GM18505 (cell line): ENCODE results near the gene S100A8.

ENCODE experiments used
- ATAC-seq: cut with Tn5 transposase; IDR thresholded peaks from one replicate; pipeline ENCODE4 v1.9.1; 2021; ENCODE audit not compliant: unreplicated experiment
- POLR2A ChIP-seq: IDR thresholded peaks from 4 replicates; pipeline ENCODE4 v1.6.1; 2011; ENCODE audit warnings: borderline replicate concordance; ENCODE audit not compliant: insufficient read depth, insufficient read length; ENCODE audit errors: extremely low read depth

Gene S100A8

GRCh38 chr1:153357853-153358690 lies 32.8 kb downstream of the S100A8 start, which contains the start of gene S100A9:
Gene S100A9, plus strand, starts transcription at chr1:153357854. Its CDS starts 430 bp downstream, at chr1:153358284.
- ATAC-seq: no peak

GRCh38 chr1:153357076-153357852 lies 33.6 kb downstream of the S100A8 start:
- no peak for TF ChIP-seq POLR2A
- ATAC-seq: no peak

More at GRCh38 chr1:153357853-153358690, 32.8 kb downstream of the S100A8 start, which contains the start of gene S100A9:
- TF ChIP-seq POLR2A: no peak

DNA sequence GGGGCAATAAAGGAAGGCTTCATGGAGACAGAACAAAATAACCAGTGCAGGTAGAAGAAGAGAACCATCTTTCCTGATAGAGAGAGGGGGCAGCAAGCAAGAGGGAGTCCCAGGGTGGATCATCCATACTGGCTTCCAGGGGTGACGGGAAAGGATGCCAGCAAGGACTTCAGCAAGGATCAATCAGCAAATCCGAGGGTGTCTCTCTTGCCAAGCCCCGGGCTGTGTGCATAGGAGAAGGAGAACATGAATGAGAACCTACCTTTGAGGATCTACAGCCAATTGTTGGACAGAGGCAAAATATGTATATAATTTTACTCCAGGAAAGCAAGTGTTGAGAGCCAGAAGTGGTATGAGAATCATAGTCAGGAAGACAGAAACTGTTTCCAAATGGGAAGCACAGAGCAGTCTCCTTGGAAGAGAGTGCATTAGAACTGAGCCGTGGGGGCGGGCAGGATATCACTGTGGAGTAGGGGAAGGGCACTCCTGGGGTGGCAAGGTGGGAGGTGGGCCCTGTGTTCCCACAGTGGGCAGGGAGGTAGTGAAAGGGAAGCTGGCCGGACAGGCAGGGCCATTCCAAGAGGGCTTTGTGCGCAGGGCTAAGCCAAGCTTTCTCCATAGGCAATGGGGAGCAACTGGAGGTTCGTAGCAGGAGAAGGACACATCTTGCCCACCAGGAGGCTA lies 34.3 kb downstream of the S100A8 start:
- no peak for TF ChIP-seq POLR2A
- no peak for ATAC-seq

- ATAC-seq: no peak
- no peak for TF ChIP-seq POLR2A
Observed at GRCh38 chr1:153355445-153356071, 35.3 kb downstream of the S100A8 start.

DNA sequence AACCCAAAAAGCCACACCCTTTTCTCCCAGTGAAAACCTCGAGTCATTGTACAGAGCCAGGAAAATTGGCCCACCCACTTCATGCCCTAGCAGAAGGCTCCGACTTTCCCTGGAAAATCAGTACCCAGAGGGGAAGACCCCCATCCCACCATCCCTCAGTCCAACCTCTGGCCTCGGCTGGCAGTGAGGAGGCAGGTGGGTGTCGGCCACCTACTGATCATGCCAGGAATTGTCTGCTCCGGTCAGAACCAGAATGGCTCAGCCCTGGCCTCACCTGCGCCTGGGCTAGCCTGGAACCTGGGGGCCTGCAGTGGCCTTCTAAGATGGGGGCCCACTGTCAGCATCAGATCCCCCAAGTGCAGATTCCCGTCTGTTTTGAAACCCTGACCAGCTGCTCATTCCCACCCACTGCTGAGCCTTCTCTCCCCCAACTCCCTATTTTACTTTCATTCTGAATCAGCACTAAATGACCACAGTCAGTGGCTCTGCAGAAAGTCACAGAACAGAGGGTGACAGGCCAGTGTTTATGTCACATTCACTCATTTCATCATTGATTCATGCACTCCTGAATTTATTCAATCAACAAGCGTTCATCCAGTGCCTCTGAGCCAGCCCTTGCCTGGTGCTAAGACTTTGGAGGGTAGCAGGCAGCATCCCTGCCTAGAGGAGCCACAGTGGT lies 36.2 kb downstream of the S100A8 start:
- ATAC-seq: no peak
- no peak for TF ChIP-seq POLR2A

DNA sequence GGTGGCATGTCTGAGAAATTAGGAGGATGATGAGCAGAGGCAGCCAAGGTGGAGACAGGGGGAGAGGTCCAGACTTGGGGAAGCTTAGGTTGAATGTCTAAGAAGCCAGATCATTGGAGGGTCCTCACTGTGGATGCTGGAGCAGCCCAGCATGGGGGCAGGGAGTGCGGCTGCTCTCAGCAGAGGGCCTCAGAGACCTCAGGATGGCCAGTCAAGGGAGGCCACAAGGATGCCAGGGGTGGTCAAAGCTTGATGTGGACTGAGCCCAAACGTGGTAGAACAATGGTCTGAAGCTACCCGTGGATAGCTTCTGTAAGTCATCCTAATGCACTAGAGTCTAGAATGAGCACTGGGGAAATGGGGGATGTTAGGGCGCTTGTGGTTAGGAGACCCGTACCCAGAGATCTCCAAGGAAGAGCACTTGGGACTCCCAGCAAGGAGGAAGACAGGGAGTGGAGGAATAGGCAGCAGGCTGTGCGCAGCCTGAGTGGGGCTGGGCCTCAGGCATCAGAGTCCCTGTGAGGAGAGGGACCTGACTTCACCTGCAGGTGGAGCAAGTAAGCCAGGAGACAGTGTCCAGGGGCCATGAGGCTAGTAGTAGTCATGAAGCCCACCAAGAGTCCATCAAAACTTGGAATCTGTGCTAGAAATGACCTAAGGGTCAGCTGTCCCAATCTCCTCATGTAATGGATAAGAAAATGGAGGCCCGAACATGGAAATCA lies 37.5 kb downstream of the S100A8 start:
- ATAC-seq: no peak
- TF ChIP-seq POLR2A: no peak

DNA sequence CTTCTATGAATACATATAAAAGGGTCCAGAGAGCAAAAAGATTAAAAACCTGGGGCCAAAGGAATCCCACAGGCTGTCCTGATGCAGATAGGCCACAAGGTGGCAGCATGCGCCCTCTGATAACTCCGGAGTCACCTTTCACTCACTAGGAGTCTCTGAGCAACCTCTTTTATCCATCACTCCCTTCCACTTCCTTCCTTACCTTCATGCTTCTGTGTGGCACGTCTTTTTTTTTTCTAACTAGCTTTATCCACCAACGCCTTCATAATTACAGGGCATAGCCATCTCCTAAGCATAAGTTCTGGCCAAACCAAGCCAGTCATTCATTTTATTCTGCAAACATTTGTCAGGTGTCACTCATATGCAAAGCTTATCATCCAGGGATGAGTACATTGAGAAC lies 38.4 kb downstream of the S100A8 start:
- no peak for ATAC-seq
- TF ChIP-seq POLR2A: no peak

- no peak for ATAC-seq
- TF ChIP-seq POLR2A: no peak
Observed at GRCh38 chr1:153350321-153350957, 40.4 kb downstream of the S100A8 start.

GRCh38 chr1:153349363-153350320 lies 41.2 kb downstream of the S100A8 start:
- TF ChIP-seq POLR2A: no peak
- no peak for ATAC-seq

GRCh38 chr1:153348511-153349362 lies 42.1 kb downstream of the S100A8 start, which contains the start of gene PGLYRP4:
Gene PGLYRP4, minus strand, starts transcription at chr1:153348841. Its CDS starts 909 bp downstream, at chr1:153347932.
- no peak for TF ChIP-seq POLR2A
- no peak for ATAC-seq
